Suppressor macrophage (primary cell): ENCODE data around the gene MRPL51.
A peak's percentile ranks its signal among the peaks of the same experiment; 100 is the strongest.
"Not testable (repeated sequence)": the region's sequence is repeated elsewhere in the genome, so short reads cannot be mapped to it uniquely, and the experiment has no call there.

Experiments used
- DNase-seq, 4 experiments: peaks; one replicate each; pipeline ENCODE4 v3.0.0-alpha.2; 2020 to 2022

Gene MRPL51

GRCh38 chr12:6532051-6532926 lies 39.2 kb upstream of the MRPL51 start:
- DNase-seq, result peak; percentile 80 to 90 (median 82)

- DNase-seq, result no peak
These were observed 37.7 kb upstream of the MRPL51 start for GRCh38 chr12:6530576-6531260.

- no peak for DNase-seq
These were observed 36.3 kb upstream of the MRPL51 start for GRCh38 chr12:6529291-6529737.

- DNase-seq, result no peak
These were observed 35.6 kb upstream of the MRPL51 start for GRCh38 chr12:6528539-6529235.

DNA sequence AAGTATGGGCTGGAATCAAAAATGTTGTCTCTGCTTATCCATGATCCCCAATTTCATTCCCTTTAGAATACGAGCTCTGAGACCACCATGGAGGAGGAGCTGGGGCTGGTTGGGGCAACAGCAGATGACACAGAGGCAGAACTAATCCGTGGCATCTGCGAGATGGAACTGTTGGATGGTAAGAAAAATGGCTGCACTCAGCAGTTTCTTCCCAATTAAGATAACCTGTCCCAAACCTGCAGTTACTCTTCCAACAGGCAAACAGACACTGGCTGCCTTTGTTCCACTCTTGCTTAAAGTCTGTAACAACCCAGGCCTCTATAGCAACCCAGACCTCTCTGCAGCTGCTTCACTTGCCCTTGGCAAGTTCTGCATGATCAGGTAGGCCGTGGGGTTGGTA lies 34.6 kb upstream of the MRPL51 start:
- no peak for DNase-seq

DNA sequence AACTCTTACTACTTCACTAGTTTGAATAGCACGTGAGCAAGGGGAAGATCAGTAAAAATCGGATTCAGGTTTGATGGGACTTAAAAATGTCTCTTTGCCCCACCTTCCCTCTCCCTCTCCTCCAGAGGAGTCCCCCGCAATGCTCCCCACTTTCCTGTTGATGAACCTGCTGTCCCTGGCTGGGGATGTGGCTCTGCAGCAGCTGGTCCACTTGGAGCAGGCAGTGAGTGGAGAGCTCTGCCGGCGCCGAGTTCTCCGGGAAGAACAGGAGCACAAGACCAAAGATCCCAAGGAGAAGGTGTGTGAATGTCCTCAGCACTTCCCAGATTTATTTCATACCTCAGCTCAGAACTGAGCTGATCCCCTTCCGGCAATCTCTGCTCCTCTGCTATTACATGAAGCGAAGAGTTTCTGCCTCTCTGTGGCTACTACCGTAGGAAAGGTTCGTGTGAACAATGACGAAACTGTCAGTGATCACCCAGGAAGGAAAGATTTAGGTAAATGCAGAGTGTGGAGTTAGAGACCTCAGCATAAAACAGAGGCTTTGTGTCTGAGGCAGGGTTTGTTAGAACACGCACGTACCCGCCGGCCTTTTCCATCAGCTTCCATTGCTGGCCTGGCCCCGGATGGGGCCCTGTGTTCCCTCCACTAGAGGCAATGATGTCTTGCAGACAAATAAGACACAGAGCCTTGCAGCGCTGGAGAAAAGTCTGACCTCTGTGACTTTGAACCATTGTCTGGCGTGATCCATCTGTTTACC lies 33.9 kb upstream of the MRPL51 start:
- no peak for DNase-seq

- DNase-seq, result no peak
These were observed 33.1 kb upstream of the MRPL51 start for GRCh38 chr12:6526201-6526600.

- DNase-seq, result no peak
These were observed 31.6 kb upstream of the MRPL51 start for GRCh38 chr12:6524648-6525047.

GRCh38 chr12:6523708-6524107 lies 30.6 kb upstream of the MRPL51 start:
- no peak for DNase-seq

DNA sequence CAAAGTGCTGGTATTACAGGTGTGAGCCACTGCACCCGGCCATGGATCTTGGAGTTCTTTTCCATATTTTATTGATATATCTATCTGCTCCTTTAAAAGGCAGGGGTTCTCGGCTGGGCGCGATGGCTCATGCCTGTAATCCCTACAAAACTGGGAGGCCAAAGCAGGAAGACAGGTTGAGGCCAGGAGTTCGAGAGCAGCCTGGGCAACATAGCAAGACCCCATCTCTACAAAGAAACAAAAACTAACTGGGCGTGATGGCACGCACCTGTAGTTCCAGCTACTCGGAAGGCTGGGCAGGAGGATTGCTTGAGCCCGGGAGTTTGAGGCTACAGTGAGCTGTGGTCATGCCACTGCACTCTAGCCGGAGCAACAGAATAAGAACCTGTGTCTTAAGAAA lies 29.1 kb upstream of the MRPL51 start:
- no peak for DNase-seq

GRCh38 chr12:6520186-6520585 lies 27.1 kb upstream of the MRPL51 start:
- no peak for DNase-seq

DNA sequence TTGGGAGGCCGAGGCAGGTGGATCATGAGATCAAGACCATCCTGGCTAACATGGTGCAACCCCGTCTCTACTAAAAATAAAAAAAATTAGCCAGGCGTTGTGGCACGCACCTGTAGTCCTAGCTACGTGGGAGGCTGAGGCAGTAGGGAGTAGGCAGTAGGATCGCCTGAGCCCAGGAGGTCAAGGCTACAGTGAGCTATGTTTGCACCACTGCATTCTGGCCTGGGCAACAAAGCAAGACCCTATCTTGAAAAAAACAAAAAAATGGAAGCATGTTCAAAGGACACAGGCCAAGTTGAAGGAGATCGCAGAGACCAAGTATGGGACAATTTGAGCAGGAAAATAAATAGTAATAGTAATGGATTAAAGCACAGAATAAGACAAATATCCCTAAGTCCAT lies 15.0 kb upstream of the MRPL51 start:
- DNase-seq, result no peak

DNA sequence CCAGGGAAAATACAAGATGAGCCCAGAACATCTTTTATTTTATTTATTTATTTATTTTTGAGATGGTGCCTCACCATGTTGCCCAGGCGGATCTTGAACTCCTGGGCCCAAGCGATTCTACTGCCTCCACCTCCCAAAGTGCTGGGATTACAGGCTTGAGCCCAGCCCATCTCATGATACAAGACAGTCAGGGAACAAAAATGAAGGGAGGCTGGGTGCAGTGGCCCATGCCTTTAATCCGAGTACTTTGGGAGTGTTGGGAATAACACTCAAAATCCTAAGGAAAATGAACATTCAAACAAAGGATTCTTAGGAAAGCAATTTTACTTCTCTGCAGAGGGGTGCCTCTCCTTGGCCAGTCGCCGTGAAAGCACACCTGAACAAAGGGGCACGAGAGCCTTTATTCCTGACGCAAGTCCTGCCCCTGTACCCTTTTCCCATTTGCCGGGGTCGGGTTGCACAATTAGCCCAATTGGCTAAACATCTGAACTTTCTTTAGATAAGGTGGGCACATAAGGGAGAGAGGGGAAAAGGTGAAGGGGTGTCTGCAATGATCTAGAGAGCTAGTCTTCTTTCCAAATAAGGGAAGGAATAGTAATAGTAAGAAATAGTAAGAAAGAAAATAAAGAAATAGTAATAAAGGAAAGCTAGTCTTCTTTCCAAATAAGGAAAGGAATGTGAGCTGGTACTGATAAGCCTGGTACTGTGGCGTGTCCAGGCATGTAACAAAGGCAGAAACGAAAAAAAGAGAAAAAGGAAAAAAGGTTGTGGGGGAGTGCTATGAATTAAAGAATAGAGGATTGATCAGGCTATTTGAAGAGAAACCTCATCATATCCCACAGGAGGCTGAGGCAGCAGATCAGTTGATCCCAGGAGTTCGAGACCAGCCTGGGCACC lies 14.3 kb upstream of the MRPL51 start:
- no peak for DNase-seq

DNA sequence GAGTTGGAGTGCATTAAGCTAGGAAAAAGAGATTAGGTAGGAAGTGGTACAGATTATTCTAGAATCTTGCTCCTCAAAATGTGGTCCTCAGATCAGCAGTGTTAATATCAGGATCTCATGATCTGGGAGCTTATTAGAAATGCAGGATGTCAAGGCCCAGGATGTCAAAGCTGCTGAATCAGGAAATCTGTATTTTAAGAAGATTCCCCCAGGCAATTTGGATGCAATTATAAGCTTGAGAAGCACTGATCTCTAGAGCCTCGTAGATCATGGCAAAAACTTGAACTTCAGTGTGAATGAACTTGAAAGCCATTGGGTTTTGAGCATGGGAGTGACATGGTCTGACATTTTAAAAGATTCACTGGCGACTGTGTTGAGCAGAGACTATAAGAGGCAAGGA lies 7.4 kb upstream of the MRPL51 start:
- no peak for DNase-seq

DNA sequence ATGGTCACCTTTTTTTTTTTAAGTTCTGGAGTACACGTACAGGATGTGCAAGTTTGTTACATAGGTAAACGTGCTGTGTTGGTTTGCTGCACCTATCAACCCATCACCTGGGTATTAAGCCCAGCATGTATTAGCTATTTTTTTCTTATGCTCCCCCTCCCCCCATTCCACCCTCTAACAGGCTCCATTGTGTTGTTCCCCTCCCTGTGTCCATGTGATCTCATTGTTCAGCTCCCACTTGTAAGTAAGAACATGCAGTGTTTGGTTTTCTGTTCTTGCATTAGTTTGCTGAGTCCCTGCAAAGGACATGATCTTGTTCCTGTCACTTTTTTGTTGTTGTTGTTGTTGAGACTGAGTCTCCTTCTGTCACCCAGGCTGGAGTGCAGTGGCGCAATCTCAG lies 4.2 kb upstream of the MRPL51 start:
- not testable (repeated sequence) for DNase-seq

DNA sequence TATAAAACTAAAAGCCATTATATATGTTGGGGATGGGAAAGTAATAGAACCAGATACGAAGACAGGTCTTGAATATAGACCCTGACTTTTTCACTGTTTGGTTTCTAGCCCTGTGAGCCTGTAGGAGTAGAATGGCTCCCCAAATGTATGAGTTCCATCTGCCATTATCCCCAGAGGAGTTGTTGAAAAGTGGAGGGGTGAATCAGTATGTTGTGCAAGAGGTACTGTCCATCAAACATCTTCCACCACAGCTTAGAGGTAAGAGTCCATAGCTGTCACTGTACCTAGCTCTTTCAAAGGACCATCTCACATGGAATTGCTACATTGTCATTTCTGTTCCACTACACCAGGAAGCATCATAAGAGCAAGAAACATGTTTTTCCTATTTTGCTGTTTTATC lies 1.9 kb upstream of the MRPL51 start:
- no peak for DNase-seq

- DNase-seq, result peak in 1 of 4 experiments; percentile 6
These were observed 1.2 kb upstream of the MRPL51 start for GRCh38 chr12:6494258-6494743.

DNA sequence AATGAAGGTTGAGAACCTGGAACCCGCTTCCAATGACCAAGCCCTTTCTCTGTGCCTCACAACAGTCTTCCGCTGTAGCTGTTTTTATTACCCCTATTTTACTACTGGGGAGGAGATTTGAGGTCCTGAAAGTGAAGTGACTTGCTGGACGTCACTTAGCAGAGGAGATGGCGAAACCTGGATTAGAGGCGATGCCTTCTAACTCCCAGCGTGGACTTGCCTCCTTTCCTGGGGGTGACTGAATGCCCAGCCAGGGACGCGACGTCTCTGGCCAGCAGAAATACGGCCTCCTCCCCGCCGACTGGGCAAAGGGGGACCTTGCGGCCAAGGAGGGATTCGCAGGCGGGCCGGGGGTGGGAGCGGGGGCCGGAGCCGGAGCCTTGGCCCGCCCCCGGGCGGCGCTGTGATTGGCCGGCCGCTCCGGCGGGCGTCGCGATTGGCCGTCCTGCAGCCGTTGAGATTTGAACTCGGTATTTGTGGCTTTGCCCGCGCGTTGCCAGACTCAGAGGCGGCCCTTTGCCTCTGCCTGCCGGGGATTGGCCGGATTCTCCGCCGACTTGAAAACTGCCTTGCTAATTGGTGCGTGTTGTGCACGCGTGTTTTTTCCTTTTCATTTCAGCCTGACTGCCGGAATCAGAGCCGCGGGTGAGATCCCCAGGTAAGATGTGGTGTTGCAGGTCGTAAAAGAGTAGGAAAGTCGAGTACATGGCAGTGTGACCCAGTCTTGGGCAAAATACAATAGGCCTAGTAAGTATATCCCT lies 615 bp upstream of the MRPL51 start, which contains the start of gene NCAPD2:
Gene NCAPD2, plus strand, starts transcription at position 606 of the 761 bp plus-strand sequence. CDS start 997 bp downstream, outside the sequence.
- DNase-seq, result peak; percentile 97 to 98 (median 98)

- not testable (repeated sequence) for DNase-seq
These were observed 2.4 kb downstream of the MRPL51 start for GRCh38 chr12:6490673-6491072.

GRCh38 chr12:6489449-6489848 lies 3.6 kb downstream of the MRPL51 start:
- DNase-seq, result no peak
